Lower lobe of right lung (tissue), 2 donors: ENCODE measurements around the gene FSD1. TPM values are rescaled to one million over a fixed set of nuclear protein-coding genes. Genes with fewer than 3 reads are reported as not detected.

ENCODE experiments used
- ATAC-seq, 2 donors: fragments of 200-7000 bp; cut with Tn5 transposase; one replicate each; pipeline ENCODE4 v1.9.1; 2020 to 2022; ENCODE audit warnings: mild to moderate bottlenecking in 2 of 2, moderate library complexity in 2 of 2
- DNase-seq: peaks from one replicate; pipeline ENCODE4 v3.0.0-alpha.2; 2020
- H3K27ac ChIP-seq: fragments of 200-600 bp; one replicate; pipeline ENCODE4 v1.8.0; 2022
- H3K27me3 ChIP-seq: fragments of 200-600 bp; one replicate; pipeline ENCODE4 v1.8.0; 2022; ENCODE audit warnings: low read depth
- H3K36me3 ChIP-seq: fragments of 200-600 bp; one replicate; pipeline ENCODE4 v1.8.0; 2022; ENCODE audit warnings: mild to moderate bottlenecking
- H3K4me1 ChIP-seq: fragments of 200-600 bp; one replicate; pipeline ENCODE4 v1.8.0; 2022
- H3K4me3 ChIP-seq: fragments of 200-600 bp; one replicate; pipeline ENCODE4 v1.8.0; 2022; ENCODE audit warnings: mild to moderate bottlenecking
- H3K9me3 ChIP-seq: fragments of 200-600 bp; one replicate; pipeline ENCODE4 v1.8.0; 2022
- intact Hi-C: fragments of 100-400 bp; cut with DNase I; formaldehyde crosslinking; loops from one replicate; pipeline ENCODE4 v1.11.0; 2022
- total RNA-seq: library from RNA; stranded (reverse); fragmentation: NEBNext Ultra II Directional; extraction: Animal tissue kit (Norgen Biotek cat#: 25700); gene quantifications from one replicate; pipeline ENCODE4 v1.2.1, GENCODE V29; 2021
- TF ChIP-seq, protein P1 (sequence below): fragments of 200-600 bp; IDR thresholded peaks from one replicate; pipeline ENCODE4 v1.8.0; 2022; ENCODE audit warnings: antibody characterized with exemption, mild to moderate bottlenecking
- donor health status: DM: no; HTN: yes; CAD: no; lungs with severe emphysema.

FSD1 gene
- total RNA-seq, 1 donor from 2014 or later, result 0.62 TPM

DNA sequence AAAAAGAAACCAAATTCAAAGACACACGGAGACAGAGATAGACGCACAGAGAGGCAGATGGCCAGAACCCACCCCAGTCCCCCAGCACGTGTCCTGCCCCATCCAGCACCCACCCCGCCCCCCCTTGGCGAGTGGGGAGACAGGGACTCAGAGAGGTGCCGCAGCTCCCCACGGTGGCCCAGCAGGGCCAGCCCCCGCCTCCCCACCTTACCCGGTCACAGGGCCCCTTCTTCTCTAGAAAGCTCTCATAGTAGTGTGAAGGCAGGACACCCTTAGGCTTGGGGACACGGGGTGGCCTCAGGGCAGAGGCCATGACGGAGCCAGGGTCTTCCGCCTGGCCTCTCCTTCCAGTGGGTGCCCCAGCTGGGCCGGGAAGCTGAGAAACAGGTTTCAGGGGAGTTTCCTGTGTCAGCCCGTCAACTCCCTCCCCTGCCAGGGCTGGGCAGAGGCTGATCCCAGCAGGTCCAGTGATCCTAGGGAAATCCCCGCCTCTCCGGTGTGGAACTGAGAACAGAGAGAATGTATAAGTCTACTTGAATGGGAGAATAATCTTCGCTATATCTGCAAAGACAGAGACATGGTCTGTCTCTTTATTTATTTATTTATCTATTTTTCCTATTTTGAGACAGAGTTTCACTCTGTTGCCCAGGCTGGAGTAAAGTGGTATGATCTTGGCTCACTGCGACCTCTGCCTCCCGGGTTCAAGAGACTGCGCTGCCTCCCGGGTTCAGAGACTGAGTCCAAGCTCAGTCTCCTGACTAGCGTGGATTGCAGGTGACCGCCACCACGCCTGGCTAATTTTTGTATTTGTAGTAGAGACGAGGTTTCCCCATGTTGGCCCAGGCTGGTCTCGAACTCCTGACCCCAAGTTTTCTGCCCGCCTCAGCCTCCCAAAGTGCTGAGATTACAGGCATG, 34.3 kb downstream of the FSD1 start, which contains the start of gene STAP2:
Gene STAP2, minus strand, starts transcription at position 387 of the 915 bp plus-strand sequence. Its CDS starts 74 bp downstream, at position 313.
- H3K27ac ChIP-seq, result peak within 1 kb of the TSS; percentile 76
- ATAC-seq (peak; percentile 2 to 47), DNase-seq (peak; percentile 72)
- peak within 1 kb of the TSS; percentile 58 for H3K4me3 ChIP-seq
- H3K27me3 ChIP-seq, result no peaks in the 10 kb centered on the region
- TF ChIP-seq, protein P1, sequence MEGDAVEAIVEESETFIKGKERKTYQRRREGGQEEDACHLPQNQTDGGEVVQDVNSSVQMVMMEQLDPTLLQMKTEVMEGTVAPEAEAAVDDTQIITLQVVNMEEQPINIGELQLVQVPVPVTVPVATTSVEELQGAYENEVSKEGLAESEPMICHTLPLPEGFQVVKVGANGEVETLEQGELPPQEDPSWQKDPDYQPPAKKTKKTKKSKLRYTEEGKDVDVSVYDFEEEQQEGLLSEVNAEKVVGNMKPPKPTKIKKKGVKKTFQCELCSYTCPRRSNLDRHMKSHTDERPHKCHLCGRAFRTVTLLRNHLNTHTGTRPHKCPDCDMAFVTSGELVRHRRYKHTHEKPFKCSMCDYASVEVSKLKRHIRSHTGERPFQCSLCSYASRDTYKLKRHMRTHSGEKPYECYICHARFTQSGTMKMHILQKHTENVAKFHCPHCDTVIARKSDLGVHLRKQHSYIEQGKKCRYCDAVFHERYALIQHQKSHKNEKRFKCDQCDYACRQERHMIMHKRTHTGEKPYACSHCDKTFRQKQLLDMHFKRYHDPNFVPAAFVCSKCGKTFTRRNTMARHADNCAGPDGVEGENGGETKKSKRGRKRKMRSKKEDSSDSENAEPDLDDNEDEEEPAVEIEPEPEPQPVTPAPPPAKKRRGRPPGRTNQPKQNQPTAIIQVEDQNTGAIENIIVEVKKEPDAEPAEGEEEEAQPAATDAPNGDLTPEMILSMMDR, result no peak
- H3K9me3 ChIP-seq, result no peaks in the 10 kb centered on the region
- no peaks in the 10 kb centered on the region for H3K36me3 ChIP-seq
- intact Hi-C loops, result no loop called here
- peaks cover 19% of the 10 kb centered on the region for H3K4me1 ChIP-seq

DNA sequence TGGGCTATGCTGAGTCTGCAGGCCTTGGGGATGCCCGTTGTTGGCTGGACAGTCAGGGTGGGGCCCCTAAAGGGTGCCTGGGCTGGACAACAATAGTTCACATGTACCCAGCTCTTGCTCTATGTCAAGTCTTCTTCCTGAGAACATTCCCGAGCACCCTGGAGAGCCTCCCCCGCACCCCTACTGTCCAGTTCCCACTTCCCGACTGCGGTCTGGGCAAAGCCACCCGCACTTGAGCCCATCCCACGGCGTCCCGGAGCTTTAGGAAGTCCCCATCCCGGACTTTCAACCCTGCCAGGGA, 37.9 kb downstream of the FSD1 start:
- Histone ChIP-seq H3K36me3 (peaks cover 8% of the 10 kb centered on the region), H3K27ac (peak overlapping the region; percentile 90), H3K4me3 (peak overlapping the region; percentile 89), H3K4me1 (peaks cover 26% of the 10 kb centered on the region), H3K9me3 (no peaks in the 10 kb centered on the region), H3K27me3 (no peaks in the 10 kb centered on the region)
- intact Hi-C loops, result no loop called here
- ATAC-seq (peak; percentile 1 to 11), DNase-seq (no peak)
- TF ChIP-seq, protein P1, result no peak

DNA sequence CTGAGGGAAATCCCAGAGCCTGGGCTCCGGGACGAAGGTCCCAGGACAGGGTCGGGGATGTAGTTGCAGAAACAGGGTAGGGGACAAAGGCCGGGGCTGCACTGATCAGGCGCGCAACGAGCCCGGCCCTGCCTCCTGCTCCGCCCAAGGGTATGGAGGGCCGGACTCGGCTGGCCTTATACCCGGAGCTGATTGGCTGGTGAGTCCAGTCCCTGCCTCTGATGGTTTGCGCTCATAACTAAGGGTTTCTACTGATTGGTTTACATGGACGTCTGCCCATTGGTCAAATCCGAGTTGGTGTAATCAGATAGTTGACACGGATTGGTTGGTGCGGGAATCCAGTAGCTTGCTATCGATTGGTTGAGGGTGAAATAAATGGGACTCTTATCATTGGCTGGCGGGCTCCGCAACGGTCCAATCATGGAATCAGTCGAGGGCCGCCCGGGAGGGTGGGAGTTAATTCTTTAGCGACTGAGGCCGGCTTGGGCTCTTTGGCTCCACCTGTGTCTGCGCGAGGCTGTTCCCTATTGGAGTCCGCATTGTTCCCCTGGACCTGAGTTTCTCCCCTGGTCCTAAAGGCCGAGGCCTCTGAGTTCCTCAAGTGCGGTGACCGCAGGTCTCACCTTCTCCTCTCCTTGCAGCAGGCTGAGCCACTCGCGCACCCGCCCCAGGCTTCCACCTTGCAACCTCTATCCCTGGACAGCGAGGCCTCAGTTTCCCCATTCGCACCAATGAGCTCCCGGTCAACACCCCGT, 38.4 kb downstream of the FSD1 start:
- peaks cover 12% of the 10 kb centered on the region for H3K36me3 ChIP-seq
- H3K27me3 ChIP-seq, result no peaks in the 10 kb centered on the region
- intact Hi-C loops, result no loop called here
- DNase-seq (peak; percentile 96), ATAC-seq (peak; percentile 95 to 96)
- H3K27ac ChIP-seq, result peak overlapping the region; percentile 91
- H3K4me3 ChIP-seq, result peak overlapping the region; percentile 89
- H3K9me3 ChIP-seq, result no peaks in the 10 kb centered on the region
- peaks cover 25% of the 10 kb centered on the region for H3K4me1 ChIP-seq
- TF ChIP-seq, protein P1, result peak; percentile 46

DNA sequence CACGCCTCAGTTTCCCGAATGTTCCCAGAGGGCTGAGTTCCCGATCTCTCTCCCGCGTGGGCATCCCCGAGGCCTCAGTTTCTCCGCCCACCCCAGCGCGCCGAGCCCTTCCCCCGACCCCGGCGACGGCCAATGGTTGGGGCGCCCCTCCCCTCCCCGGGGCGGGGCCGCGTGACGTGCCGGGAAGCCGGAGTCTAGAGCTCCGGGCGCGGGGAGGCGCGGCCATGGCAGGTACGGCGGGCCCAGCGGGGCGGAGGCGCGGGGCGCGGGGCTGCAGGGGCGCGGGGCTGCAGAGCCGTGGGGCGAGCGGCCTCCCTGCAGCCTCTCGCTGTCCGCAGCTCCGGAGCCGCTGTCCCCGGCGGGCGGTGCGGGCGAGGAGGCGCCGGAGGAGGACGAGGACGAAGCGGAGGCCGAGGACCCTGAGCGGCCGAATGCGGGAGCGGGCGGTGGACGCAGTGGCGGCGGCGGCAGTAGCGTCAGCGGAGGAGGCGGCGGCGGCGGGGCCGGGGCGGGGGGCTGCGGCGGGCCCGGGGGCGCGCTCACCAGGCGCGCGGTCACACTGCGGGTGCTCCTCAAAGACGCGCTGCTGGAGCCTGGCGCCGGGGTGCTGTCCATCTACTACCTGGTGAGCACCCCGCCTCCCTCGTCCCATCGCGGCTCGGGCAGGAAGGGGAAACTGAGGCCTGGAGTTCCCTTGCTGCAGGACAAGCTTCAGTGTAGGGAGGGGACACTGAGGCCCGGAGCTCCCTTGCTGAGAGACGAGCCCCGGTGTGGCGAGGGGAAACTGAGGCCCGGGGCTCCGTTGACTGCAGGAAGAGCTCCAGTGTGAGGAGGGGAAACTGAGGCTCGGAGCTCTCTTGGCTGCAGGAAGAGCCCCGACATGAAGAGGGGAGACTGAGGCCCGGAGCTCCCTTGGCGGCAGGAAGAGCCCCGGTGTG, 39.2 kb downstream of the FSD1 start, which contains the start of gene MPND:
Gene MPND, plus strand, starts transcription at position 193 of the 938 bp plus-strand sequence. Its CDS starts 32 bp downstream, at position 225.
- DNase-seq (peak; percentile 96), ATAC-seq (peak; percentile 92 to 93)
- intact Hi-C loops, result no loop called here
- Histone ChIP-seq H3K27ac (peak within 1 kb of the TSS; percentile 91), H3K4me3 (peak within 1 kb of the TSS; percentile 89), H3K4me1 (peaks cover 19% of the 10 kb centered on the region), H3K27me3 (no peaks in the 10 kb centered on the region), H3K36me3 (peaks cover 15% of the 10 kb centered on the region), H3K9me3 (no peaks in the 10 kb centered on the region)
- TF ChIP-seq, protein P1, result no peak
